T-helper 17 cell (primary cell): ENCODE results near the gene CCDC187. TPM values are rescaled to one million over a fixed set of nuclear protein-coding genes. Genes with fewer than 3 reads are reported as not detected.

ENCODE experiments used
- ATAC-seq: fragments of 150-1000 bp; cut with Tn5 transposase; 2 replicates; pipeline ENCODE4 v1.10.0; 2021; ENCODE audit warnings: mild to moderate bottlenecking, moderate library complexity
- DNase-seq, 3 donors: peaks; one replicate each; pipeline versions ENCODE4 v3.0.0 to v3.0.0-alpha.2; 2020 to 2021
- H3K9me3 ChIP-seq: one replicate; pipeline ENCODE4 v1.7.0; 2013; ENCODE audit warnings: low read length, mild to moderate bottlenecking; ENCODE audit not compliant: control insufficient read depth, poor library complexity, severe bottlenecking
- H3K27ac Mint-ChIP-seq: one replicate; pipeline ENCODE4 v1.8.0; 2022; ENCODE audit warnings: mild to moderate bottlenecking, moderate library complexity, mixed read lengths
- H3K27me3 Mint-ChIP-seq: one replicate; pipeline ENCODE4 v1.8.0; 2022; ENCODE audit warnings: mixed read lengths
- H3K36me3 Mint-ChIP-seq: one replicate; pipeline ENCODE4 v1.8.0; 2022; ENCODE audit warnings: low read depth, mixed read lengths
- H3K4me1 Mint-ChIP-seq: one replicate; pipeline ENCODE4 v1.8.0; 2022; ENCODE audit warnings: mild to moderate bottlenecking, mixed read lengths
- H3K4me3 Mint-ChIP-seq: one replicate; pipeline ENCODE4 v1.8.0; 2022; ENCODE audit warnings: mild to moderate bottlenecking, moderate library complexity, mixed read lengths
- total RNA-seq, 4 donors: library from RNA in 2 of 4; stranded (reverse) in 2 of 4; gene quantifications; one replicate each; pipeline ENCODE4 v1.2.3 and lab custom pipeline; 2022 to 2026

CCDC187 gene
- total RNA-seq, 2 donors from 2014 or later: 0.12 TPM; not detected in 1

GRCh38 chr9:136201609-136202453 is 102.1 kb downstream of the CCDC187 start:
- ATAC-seq (no peak), DNase-seq (no peak)
- H3K4me1 Mint-ChIP-seq: peaks cover 4% of the 10 kb centered on the region
- H3K27ac Mint-ChIP-seq: no peak overlapping the region
- peaks cover 24% of the 10 kb centered on the region for H3K27me3 Mint-ChIP-seq
- peaks cover 2% of the 10 kb centered on the region for H3K36me3 Mint-ChIP-seq
- no peak overlapping the region for H3K4me3 Mint-ChIP-seq
- H3K9me3 ChIP-seq: no peaks in the 10 kb centered on the region

- Mint-ChIP-seq H3K27me3 (peaks cover 30% of the 10 kb centered on the region), H3K4me3 (no peak overlapping the region), H3K4me1 (peaks cover 9% of the 10 kb centered on the region), H3K27ac (no peak overlapping the region), H3K36me3 (peaks cover 2% of the 10 kb centered on the region)
- no peak for DNase-seq
- no peaks in the 10 kb centered on the region for H3K9me3 ChIP-seq
- ATAC-seq: no peak
These were observed 102.7 kb downstream of the CCDC187 start for GRCh38 chr9:136201174-136201573.

- DNase-seq (no peak), ATAC-seq (no peak)
- Mint-ChIP-seq H3K36me3 (no peaks in the 10 kb centered on the region), H3K4me3 (no peak overlapping the region), H3K27ac (no peak overlapping the region), H3K27me3 (peaks cover 32% of the 10 kb centered on the region), H3K4me1 (peaks cover 7% of the 10 kb centered on the region)
- H3K9me3 ChIP-seq: no peaks in the 10 kb centered on the region
These were observed 103.5 kb downstream of the CCDC187 start for GRCh38 chr9:136200424-136200823.

Other genes with a start within 250 kb of the CCDC187 start
- gene NACC2, start 208.8 kb downstream of the CCDC187 start, total RNA-seq: 1 to 10 TPM; 5.8 to 5.9 TPM
- 10 to 100 TPM; 17.9 to 21.8 TPM for gene TMEM250, start 185.2 kb downstream of the CCDC187 start, total RNA-seq
- under 1 TPM; 0.10 to 0.18 TPM for gene LHX3, start 99.0 kb downstream of the CCDC187 start, total RNA-seq
- gene QSOX2, start 58.3 kb downstream of the CCDC187 start, total RNA-seq: 10 to 100 TPM; 12.6 to 15.5 TPM
- 10 to 100 TPM in 1 of 2 donors, 1 to 10 TPM in 1; 7.4 to 10.8 TPM for gene GPSM1, start 23.4 kb upstream of the CCDC187 start, total RNA-seq
- 10 to 100 TPM; 19.3 to 28.6 TPM for gene DNLZ, start 59.6 kb upstream of the CCDC187 start, total RNA-seq
- gene CARD9, start 69.6 kb upstream of the CCDC187 start, total RNA-seq: 1 to 10 TPM in 1 of 2 donors, under 1 TPM in 1; 0.86 to 1.9 TPM
- gene SNAPC4, start 96.1 kb upstream of the CCDC187 start, total RNA-seq: 10 to 100 TPM; 10.6 to 11.0 TPM
- 10 to 100 TPM; 46.5 to 51.8 TPM for gene ENTR1, start 106.5 kb upstream of the CCDC187 start, total RNA-seq
- 10 to 100 TPM; 62.2 to 80.3 TPM for gene PMPCA, start 106.6 kb upstream of the CCDC187 start, total RNA-seq
- 10 to 100 TPM; 26.0 to 32.7 TPM for gene INPP5E, start 135.8 kb upstream of the CCDC187 start, total RNA-seq
- gene SEC16A, start 178.9 kb upstream of the CCDC187 start, total RNA-seq: 10 to 100 TPM; 71.7 to 74.7 TPM
- 10 to 100 TPM; 31.7 to 37.5 TPM for gene NOTCH1, start 242.0 kb upstream of the CCDC187 start, total RNA-seq